Stomach (tissue), 4 donors: ENCODE data around the gene CDC123.

Source experiments
- CTCF ChIP-seq, 7 experiments: fragments of 450-650 bp in 4 of 7; fragments of 200-600 bp in 3 of 7; sonication (generic) in 3 of 7; IDR thresholded peaks; one replicate each; pipeline ENCODE4 v1.5.1; 2016 to 2019; ENCODE audit warnings: antibody characterized with exemption in 7 of 7, control low read depth in 2 of 7, mild to moderate bottlenecking in 1 of 7
- EP300 ChIP-seq: sonication (generic); formaldehyde crosslinking; IDR thresholded peaks from one replicate; pipeline ENCODE4 v1.6.1; 2017; ENCODE audit warnings: antibody characterized with exemption
- POLR2A ChIP-seq, 4 donors: fragments of 450-650 bp; IDR thresholded peaks; one replicate each; pipeline ENCODE4 v1.6.1; 2016; ENCODE audit warnings: antibody characterized with exemption in 4 of 4, control low read depth in 2 of 4, mild to moderate bottlenecking in 1 of 4, moderate library complexity in 1 of 4
- POLR2AphosphoS5 ChIP-seq, 3 donors: sonication (generic); formaldehyde crosslinking; IDR thresholded peaks; one replicate each; pipeline ENCODE4 v1.6.1; 2016; ENCODE audit warnings: antibody characterized with exemption in 3 of 3

GRCh38 chr10:12205082-12205481 lies 9.1 kb downstream of the CDC123 start:
- TF ChIP-seq CTCF (IDR thresholded peaks at IDR 0.05), result no peak
- TF ChIP-seq POLR2A (IDR thresholded peaks at IDR 0.05), result no peak
- TF ChIP-seq EP300, result no peak
- TF ChIP-seq POLR2AphosphoS5 (IDR thresholded peaks at IDR 0.05), result no peak
